HG03103 (cell line): ENCODE measurements around the gene LMAN2L.

Experiments
- ATAC-seq: cut with Tn5 transposase; IDR thresholded peaks from one replicate; pipeline ENCODE4 v1.9.1; 2021; ENCODE audit warnings: low read depth; ENCODE audit not compliant: unreplicated experiment

LMAN2L gene

DNA sequence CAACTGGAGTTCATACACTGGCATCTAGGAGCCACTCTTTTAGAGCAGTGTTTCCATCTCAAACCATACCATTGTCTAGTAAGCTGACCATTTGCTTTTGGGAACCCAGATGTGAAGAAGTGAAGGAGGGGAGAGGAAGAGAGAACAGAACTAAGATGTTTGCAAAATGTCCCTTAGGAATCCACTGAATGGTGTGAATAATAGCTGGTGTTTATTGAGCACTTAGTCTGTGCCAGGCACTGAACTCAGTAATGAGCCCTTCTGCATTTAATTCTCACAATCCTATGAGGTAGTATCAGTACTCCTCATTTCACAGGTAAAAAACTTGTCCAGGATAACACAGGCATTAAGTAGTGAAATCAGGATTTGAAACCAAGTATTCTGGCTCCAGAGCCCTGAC is 23.5 kb downstream of the LMAN2L start:
- ATAC-seq: no peak

DNA sequence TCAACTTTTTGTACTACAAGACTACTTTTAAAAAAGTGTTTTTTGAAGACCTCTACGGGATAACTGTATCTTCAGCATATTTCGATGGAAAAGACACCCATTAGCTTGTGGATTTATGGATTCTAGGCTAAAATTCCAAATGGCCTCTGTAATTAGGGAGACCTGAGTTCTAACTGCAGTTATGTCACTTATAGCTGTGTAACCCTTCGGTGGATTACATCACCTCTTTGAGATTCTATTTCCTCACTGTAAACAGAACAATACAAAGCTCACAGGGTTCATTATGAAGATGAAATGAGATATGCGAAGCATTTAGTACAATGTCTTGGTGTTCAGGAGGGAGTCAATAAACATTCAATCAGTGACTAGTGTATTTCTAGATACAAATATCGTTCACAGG is 24.2 kb downstream of the LMAN2L start:
- no peak for ATAC-seq

DNA sequence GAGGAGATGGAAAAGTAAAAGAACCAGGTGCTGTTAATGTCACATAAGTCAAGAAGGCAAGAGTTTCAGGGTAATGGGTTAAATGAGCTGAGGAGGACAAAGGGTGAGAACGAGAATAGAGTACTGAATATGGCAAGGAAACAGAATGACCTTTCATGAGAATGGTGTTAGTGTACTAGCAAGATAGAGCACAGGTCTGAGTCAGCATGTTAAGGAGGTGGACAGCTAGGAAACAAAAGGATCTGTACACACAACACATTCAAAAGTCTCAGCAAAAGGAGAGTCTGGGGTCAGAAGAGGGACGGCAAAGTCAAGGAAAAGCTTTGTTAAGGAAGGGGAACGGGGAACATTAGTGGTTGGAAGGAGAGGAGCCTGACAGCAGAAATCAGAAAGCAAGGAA is 28.9 kb downstream of the LMAN2L start:
- ATAC-seq: no peak

DNA sequence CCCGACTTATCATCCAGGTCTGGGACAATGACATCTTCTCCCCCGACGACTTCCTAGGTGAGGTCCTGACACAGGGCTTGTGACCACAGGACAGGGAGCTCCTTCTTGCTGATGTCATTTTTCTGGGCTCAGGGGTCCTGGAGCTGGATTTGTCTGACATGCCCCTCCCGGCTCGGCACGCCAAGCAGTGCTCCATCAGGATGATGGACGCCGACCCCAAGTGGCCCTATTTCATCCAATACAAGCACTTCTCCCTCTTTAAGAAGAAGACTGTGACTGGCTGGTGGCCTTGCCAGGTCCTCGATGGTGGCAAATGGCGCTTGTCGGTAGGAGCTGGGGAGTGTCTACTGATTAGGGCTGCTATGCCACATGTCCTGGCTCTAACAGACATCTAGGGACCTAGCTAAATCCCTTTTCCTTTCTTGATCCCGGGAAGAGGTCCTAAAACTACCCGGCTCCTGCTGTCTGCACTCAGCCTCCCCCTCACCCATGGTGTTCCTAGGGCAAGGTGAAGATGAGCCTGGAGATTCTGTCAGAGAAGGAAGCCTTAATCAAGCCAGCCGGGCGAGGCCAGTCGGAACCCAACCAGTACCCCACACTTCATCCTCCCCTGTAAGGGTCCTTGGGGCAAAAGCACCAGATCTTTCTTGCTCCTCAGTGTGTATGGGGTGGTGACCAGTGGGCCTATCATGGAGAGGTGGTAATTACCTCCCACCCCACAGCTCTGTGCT is 36.7 kb downstream of the LMAN2L start:
- ATAC-seq: no peak

DNA sequence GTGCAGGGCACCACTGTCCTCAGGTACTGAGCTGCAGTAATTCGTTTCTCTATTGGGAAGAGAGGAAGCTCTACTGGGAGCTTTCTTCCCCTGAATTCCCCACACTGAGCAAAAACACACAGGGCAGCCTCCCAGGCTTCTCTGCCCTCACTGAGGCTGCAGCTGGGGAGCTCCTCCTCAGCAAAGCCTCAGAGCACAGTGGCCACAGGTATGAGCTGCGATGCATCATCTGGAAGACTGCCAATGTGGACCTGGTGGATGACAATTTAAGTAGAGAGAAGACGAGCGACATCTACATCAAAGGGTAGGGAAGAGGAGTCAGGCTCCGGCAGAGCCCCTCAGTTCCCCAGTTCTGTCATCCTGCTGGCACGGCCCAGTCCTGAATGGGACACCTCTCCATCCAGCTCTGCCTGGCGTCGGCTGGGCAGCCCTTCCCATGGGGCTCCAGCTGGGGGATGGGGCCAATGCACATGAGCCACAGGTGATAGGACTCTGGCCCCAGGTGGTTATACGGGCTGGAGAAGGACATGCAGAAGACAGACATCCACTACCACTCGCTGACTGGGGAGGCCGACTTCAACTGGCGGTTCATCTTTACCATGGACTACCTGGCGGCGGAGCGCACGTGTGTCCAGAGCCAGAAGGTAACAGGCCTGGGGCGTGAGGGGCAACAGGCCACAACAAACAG is 37.6 kb downstream of the LMAN2L start:
- ATAC-seq: no peak

DNA sequence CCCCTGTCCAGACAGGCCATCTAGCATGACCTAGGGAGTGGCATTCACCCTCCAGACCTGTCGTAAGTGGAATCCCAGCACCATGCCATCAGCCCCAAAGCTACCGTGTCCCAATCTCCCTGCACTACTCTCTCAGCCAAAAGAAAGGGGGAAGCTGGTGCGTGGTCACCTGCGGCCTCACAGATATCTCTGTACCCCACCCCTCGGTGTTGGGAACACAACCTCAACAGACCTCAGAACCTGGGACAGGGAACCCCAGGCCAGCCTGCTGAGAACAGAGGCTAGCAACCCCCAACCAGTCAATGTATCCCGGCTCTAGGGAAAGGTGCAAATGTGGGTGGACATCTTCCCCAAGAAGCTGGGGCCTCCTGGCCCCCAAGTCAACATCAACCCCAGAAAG is 38.2 kb downstream of the LMAN2L start:
- ATAC-seq: no peak

DNA sequence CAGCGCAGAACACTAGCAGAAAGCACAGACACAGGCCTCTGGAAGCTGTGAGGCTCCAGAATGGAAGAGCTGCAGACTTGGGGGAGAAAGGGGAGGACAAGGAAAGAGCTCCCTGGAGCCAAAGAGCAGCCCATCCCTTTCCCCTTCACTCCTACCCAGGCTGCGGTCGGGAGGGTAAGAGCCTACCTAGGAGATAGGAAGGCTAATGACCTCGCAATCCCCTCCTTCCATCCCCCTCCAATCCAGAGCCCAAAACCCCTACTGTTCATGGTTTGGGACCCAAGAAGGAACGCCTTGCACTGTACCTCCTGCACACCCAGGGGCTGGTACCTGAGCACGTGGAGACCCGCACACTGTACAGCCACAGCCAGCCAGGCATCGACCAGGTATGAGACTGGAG is 39.8 kb downstream of the LMAN2L start:
- ATAC-seq: no peak

DNA sequence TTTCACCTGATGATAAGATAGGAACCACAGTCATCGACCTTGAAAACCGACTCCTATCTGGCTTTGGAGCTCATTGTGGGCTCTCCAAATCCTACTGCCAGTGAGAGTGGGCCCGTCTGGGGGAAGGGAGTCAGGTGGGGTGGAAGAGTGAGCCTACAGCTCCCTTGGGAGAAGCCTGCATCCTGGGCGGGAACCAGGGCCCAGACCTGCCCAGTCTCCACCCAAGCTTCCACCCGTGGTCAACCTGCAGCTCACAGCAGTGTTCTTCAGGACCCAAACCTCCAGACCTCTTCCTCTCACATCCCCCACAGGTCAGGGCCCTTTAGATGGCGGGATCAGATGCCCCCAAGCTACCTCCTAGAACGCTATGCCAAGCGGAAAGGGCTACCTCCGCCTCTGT is 40.2 kb downstream of the LMAN2L start:
- no peak for ATAC-seq

DNA sequence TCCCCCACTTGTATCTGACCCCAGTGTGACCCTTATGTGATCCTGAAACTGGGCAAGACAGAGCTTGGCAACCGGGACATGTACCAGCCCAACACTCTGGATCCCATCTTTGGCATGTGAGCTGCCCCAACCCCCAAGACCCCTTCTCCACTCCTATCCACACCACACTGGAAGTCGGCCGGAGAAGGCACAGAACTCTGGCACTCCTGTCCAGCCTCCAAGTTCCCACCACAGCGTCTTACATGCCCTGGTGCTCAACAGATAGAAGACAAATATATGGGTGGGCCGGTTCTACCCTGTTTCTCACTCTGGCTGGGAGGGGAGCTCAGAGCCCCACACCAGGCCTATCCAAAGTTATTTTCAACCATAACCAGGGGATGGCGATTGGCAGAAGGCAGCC is 40.8 kb downstream of the LMAN2L start:
- no peak for ATAC-seq

DNA sequence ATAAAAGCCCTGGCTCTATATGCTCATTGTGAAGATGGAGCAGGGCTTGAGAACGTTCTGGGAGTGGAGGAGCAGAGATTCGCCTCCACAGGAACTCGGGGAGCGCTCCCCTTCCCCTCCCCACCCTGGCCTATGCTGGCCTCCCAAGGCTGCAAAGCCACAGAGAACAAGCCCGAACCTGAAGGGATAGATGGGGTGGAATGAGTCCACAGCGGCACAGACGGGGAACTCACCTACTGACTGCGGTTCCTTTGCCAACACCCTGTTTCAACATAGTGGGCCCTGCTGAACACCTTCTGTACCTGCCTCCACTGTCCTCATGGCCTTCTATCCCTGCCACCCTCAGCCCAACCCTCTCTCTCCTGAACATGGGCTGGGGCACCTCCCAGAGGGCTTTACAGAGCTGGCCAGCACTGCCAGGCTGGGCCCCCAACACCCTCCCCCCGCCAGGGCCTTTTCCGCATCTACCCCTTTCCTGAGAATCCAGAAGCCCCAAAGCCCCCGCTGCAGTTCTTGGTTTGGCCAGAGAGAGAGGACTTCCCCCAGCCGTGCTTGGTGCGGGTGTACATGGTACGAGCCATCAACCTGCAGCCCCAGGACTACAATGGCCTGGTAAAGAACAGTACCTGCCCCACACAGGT is 41.5 kb downstream of the LMAN2L start:
- ATAC-seq: no peak

DNA sequence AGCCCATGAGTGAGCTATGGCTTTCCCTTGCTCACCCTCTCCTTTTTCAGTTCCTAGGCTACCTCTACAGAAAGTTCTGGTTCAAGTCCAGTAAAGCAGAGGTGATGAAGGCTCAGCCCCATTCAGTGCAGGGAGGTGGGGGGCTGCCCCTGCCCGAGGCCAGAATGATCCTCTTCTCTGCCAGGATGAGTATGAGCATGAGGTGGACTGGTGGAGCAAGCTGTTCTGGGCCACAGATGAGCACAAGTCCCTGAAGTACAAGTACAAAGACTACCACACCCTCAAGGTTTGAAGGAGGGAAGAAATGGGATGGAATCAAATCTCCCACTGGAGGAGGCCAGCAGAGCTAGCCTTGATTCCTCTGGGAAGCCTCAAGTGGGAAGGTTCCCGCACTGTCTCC is 42.4 kb downstream of the LMAN2L start:
- ATAC-seq: no peak

DNA sequence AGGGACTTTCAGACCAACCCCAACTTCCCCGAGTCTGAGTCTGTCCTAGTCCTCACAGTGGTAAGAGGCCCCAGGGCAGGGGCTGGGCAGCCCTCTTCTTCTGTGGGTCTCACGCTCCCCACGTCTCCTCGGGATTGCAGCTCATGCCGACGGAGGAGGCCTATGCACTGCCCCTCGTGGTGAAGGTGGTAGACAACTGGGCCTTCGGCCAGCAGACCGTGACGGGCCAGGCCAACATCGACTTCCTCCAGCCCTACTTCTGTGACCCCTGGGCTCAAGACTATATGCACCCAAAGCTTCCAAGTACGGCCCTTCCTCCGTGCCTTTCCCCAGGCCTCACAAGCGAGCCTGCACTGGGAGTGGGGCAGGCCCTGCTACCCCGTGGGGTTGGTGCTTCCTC is 44.3 kb downstream of the LMAN2L start:
- no peak for ATAC-seq

DNA sequence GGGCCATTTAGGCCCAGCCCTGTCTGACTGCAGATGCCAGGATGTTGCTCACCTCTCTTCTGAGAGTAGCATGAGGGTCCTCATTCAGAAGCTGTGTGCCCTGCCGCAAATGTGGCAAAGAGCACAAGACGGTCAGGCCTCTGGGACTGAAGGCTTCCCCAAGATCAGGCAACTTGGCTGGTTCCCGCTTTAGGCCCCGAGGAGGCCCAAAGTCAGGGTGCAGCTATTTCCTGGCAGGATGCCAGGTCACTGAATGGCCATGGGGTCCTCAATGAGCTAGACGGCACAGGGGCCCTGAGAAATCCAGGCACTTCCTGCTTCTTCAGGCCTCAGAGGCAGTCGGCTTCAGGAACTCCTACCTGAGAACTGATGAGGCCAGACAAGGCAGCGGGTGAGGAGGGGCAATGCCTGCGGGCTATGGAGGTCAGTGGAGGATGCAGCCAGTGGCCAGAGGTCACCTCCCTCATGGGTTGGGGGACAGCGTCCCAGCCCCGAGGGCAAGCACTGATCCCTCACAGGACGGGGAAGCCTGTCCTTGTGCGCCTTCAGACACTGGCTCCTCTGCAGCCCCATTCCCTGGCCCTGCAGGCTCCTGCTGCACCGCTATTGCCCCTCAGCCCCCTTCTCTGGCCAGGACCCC is 44.9 kb downstream of the LMAN2L start:
- no peak for ATAC-seq

DNA sequence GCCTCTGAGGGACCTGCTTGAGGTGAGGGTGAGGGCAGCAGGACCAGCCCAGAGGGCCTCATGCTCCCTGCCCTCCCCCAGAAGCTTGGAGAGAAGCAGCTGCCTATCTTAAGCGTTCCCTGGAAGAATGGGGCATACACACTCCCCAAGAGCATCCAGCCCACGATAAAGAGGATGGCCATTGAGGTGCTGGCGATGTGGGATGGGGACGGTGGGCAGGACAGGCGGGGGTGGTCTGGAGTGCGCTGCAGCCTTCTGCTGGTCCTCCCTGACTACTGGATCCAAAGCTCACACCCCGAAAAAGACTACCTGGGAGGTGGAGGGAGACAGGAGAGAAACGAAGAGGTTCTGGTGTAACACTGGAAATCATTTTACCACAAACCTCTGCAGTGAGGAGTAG is 45.6 kb downstream of the LMAN2L start:
- no peak for ATAC-seq

DNA sequence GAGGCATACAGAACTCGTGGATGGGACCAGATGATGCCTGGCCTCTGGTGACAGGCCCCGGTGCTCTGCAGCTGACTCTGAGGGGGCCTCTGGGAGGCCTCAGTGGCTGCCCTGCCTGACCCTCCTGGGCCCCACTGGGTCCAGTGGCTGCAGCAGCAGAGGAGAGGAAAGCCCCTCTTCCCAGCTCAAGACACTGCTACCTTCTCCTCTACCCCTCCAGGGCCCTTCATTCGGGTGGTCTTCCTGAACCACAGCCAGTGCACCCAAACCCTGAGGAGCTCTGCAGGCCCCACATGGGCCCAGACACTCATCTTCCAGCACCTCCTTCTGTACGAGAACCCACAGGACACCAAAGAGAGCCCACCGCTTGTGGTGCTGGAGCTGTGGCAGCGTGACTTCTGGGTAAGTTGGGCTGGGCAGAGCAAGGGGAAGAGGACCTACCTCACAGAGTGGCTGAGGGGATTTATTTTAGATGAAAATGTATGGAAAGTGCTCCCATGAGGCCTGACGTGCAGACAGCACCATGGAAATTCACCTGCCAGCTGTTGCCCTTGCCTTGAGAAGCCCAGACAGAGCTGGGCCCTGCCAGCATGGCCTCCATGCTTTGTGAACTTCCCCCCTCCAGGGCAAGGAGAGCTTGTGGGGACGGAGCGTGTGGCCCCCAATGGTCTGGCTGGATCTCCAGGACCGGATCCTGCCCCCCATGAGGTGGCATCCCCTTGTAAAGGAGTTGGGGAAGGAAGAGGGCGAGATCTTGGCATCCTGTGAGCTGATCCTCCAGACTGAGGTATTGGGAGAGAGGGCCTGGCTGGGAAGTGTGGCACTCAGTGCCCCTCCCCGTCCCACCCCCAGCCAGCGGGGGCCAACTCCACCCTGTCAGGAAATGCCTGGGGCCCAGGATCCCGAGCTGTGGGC is 46.3 kb downstream of the LMAN2L start:
- no peak for ATAC-seq

DNA sequence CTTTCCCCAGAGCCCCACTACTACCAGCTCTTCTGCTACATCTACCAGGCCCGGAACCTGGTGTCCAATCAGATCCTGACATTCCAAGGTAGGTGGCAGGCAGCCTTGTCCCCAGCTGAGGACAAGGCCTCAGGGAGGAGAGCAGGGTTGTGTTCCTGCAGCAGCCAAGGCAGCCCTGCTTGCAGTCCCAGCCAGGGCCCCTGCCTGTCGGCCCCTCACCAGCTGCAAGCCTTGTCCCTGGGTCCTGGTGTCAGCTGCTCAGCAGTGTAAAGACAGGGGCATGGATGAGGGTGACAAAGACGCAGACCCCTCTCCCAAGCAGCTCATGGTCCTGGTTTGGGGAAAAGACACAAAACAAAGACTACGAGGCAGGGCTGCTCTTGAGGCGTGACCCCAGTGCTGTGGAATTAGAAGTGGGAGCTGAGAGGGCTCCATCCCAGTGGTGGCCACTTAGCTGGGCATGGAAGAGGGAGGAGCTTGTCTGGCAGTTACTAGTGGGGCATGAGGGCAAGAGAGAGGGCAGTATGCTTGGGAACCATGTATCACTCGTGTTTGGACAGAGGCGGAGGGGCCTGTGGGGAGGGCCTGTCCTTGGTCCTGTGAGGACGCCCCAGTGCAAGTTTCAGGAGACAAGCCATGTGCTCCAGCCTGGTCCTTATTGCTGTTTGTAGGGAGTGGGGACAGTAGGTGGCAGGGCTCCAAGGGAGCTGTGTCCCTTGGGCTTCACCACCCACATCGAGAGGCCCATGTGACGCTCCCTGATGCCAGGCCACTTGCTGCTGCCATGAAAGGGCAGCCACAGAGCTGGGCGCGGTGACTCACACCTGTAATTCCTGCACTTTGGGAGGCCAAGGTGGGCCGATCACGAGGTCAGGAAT is 47.5 kb downstream of the LMAN2L start:
- ATAC-seq: no peak

DNA sequence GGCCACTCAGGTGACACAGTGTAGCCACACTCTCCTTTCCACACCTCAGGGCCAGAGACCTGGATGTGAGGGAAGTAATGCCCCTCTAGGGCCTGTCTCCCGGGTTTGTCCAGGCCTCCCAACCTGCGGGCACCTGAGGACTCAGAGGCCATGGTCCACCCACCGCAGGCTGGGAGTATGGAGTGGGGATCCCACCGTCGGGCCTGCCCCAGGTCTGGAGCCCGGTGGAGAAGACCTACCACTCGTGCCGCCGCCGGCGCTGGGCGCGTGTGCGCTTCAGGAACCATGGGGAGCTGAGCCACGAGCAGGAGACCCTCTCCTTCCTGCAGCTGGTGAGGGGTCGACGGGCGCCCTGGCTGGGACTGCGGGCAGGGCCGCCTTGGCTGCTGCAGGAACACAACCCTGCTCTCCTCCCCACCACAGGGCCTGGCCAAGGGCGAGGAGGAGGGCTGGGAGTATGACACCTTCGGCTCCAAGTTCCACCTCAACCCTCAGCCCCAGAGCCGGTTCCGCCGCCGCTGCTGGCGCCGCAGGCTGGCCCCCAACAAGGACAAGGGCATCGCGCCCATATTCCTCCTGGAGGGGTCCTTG is 48.7 kb downstream of the LMAN2L start:
- no peak for ATAC-seq

DNA sequence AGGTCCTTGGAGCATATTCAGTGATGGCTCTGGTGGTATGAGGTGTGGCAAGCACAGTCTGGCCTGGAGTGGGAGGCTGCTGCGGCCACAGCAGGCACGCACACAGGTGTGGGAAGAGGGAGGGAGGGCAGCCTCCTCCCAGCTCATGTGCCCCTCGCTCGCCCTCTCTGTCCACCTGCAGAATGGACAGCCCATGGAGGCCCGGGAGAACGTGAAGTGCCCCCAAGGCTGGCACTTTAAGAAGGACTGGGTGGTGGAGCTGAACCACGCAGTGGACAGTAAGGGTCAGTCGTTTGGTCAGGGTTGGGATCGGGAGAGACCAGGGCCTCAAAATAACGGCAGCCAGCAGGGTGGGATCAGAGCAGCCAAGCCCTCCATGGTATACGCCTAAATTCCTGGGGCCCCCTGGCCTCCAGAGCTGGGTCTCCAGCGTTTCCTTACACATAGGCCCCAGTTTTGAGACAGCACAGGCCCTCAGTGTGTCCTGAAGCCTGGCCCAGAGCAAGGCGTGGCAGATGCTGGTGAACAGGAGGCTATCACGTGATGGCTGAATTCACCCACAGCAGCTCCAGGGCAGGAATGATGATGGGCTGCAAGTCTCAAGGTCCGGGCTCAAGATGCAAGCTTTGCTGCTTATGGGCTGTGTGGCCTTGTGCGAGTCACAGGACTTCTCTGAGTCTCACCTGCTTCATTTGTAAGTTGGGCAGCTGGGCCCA is 49.4 kb downstream of the LMAN2L start:
- no peak for ATAC-seq
